A549 treated with RU486 at 1 μM for 4 hours (cell line): ENCODE results near the gene EXOC6. TPM values are rescaled to one million over a fixed set of nuclear protein-coding genes. Genes with fewer than 3 reads are reported as not detected.

Experiments
- total RNA-seq: library from RNA; stranded (reverse); fragments of 200-300 nt; extraction: Qiagen RNA extraction; gene quantifications from 5 replicates; pipeline ENCODE4 v1.2.3, GENCODE V29; 2022; ENCODE audit warnings: low read depth

EXOC6 gene, protein sequence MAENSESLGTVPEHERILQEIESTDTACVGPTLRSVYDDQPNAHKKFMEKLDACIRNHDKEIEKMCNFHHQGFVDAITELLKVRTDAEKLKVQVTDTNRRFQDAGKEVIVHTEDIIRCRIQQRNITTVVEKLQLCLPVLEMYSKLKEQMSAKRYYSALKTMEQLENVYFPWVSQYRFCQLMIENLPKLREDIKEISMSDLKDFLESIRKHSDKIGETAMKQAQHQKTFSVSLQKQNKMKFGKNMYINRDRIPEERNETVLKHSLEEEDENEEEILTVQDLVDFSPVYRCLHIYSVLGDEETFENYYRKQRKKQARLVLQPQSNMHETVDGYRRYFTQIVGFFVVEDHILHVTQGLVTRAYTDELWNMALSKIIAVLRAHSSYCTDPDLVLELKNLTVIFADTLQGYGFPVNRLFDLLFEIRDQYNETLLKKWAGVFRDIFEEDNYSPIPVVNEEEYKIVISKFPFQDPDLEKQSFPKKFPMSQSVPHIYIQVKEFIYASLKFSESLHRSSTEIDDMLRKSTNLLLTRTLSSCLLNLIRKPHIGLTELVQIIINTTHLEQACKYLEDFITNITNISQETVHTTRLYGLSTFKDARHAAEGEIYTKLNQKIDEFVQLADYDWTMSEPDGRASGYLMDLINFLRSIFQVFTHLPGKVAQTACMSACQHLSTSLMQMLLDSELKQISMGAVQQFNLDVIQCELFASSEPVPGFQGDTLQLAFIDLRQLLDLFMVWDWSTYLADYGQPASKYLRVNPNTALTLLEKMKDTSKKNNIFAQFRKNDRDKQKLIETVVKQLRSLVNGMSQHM
- 10.2 to 19.1 TPM (median 14.0 TPM) in 5 replicates for total RNA-seq

DNA sequence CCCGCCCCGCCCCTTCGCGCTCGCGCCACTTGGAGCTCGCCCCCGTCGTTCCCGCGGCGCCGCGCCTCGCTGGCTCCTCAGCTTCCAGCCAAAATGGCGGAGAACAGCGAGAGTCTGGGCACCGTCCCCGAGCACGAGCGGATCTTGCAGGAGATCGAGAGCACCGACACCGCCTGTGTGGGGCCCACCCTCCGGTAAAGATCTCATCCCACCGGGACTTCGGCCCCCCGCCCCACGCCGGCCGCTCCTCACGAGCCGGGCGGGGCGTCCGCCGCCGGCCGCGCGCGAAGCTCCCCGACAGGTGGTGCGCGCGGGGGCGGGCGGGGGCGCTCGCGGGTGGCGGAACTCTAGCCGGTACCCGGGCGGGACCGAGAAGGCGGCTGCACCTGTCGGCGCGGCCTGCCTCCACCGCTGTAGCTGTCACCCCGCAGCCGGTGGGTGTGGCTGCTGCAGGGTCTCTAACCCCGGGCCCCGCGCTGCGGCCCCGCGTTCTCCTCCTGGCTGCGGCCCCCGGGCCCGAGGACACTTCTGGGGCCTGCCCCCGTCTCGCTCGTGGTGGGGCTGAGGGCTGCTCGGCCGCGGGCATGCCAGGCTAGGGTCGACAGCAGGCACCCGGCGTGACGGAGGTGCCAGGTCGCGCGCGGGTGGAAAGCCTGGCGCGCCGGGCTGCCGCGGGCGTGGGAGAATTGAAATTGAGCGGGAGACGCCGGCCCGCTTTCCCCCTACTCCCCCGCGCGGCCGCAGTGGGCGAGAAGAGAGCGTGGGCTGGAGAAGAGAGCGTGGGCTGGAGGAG, at the start of gene EXOC6:
TSS of gene EXOC6 (plus strand) at position 80 of the 793 bp plus-strand sequence. CDS start at position 94, 14 bp downstream.

DNA sequence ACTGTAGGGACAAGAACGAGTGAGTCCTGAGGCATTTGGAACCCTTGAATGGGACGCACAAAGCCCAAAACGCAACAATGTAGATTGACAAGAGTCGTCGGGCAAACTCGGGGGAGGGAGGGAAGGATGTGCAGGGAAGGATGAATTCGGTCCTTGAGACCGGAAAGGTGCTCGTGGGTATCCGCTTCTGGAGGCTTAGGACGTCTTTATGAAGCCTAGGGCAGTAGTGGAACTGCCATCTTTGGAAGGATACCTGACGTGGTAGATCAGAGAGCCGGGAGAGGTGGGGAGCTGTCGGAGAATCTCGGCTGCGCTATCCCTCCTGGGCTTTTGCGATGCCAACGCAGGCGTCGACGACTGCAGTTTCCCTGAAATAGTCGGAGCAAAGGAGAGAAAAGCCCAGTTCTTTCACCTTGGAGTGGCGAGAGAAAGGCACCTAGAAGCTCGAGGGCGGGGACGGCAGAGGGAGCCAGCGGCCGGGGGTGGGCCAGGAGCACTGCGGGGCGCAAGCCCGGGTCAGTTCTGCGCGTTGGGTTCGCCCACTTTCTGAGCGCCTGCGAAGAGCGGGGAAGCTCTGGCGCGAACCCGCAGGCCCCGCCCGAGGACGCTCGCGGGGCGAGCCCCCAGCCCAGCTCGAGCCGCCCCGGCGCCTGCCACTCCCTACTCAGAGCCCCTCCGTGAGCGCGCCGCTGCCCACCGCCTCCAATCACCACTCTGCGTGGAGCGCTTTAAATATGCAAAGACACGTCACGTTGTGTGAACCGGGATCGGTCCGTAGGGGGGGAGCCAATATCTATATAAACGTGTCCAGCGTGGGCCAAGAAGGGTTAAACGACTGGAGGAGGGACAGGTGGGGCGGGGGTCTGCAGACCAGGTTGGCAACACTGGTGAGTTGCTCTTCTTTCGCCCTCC, 211.9 kb downstream of the EXOC6 start, which contains the start of gene CYP26C1:
TSS of gene CYP26C1 (plus strand) at position 824 of the 912 bp plus-strand sequence. CDS start 466 bp downstream, outside the sequence.

DNA sequence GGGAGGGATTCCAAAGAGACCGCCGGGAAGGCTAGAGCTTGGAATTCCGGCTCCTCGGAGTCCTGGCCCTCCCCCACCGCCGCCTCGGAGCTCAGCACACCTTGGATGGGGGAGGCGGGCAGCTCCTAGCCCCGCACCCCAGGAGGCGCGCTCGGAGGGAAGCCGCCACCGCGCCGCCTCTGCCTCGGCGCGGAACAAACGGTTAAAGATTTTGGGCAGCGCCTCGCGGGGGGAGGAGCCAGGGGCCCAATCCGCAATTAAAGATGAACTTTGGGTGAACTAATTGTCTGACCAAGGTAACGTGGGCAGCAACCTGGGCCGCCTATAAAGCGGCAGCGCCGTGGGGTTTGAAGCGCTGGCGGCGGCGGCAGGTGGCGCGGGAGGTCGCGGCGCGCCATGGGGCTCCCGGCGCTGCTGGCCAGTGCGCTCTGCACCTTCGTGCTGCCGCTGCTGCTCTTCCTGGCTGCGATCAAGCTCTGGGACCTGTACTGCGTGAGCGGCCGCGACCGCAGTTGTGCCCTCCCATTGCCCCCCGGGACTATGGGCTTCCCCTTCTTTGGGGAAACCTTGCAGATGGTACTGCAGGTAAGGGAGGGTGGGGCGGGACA, 225.3 kb downstream of the EXOC6 start, which contains the start of gene CYP26A1:
TSS of gene CYP26A1 (plus strand) at position 355 of the 608 bp plus-strand sequence. CDS start at position 397, 42 bp downstream.

Other genes starting within 250 kb of the EXOC6 start
- gene HHEX, start 158.6 kb upstream of the EXOC6 start, total RNA-seq, result 12.5 to 16.8 TPM (median 15.9 TPM) in 5 replicates
- not detected in 5 replicates for gene CYP26C1, start 212.3 kb downstream of the EXOC6 start, total RNA-seq
- gene CYP26A1, start 225.4 kb downstream of the EXOC6 start, total RNA-seq, result 2.1 to 4.0 TPM (median 2.5 TPM) in 5 replicates